Measurements from ENCODE around the gene USP12.
"Not testable (repeated sequence)": the region's sequence is repeated elsewhere in the genome, so short reads cannot be mapped to it uniquely, and the experiment has no call there.

The USP12 gene

DNA sequence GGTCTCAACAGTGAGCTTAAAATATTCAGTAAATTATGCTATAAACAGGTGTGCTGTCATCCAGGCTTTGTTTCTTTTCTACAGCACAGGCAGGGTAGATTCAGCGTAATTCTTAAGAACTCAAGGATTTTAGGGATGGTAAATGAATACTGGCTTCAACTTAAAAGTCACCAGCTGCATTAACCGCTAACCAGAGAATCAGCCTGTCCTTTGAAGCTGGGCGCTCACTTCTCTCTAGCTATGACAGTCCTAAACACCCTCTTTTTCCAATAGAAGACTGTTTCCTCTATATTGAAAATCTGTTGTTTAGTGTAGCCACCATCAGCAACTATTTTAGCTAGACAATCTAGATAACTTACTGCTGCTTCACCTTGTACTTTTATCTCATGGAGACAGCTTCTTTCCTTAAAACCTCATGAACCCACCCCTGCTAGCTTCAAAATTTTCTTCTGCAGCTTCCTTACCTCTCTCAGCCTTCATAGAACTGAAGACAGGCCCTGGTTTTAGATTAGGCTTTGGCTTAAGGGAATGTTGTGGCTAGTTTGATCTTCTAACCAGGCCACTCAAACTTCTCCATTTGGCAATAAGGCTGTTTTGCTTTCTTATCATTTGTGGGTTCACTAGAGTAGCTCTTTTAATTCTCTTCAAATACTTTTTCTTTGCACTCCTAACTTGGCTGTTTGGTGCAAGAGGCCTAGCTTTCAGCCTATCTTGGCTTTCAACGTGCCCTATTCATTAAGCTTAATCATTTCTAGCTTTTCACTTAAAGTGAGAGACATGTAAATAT lies 89.5 kb downstream of the USP12 start:
- TF ChIP-seq CTCF (IDR thresholded peaks at IDR 0.05; ENCODE audit: low read depth, low read length, missing control alignments), result no peak
- DNase-seq (ENCODE audit: low read depth), result no peak

GRCh38 chr13:27080018-27080948 lies 91.3 kb downstream of the USP12 start:
- no peak overlapping the region for H3K4me3 ChIP-seq (ENCODE audit: low read depth, low read length)
- no peak for DNase-seq (ENCODE audit: low read depth)
- TF ChIP-seq CTCF (IDR thresholded peaks at IDR 0.05; ENCODE audit: low read depth, low read length, missing control alignments), result no peak

More for the DNA sequence above, 89.5 kb downstream of the USP12 start:
- no peak overlapping the region for H3K4me3 ChIP-seq (ENCODE audit: low read depth, low read length)

GRCh38 chr13:27079421-27079958 lies 92.1 kb downstream of the USP12 start:
- H3K4me3 ChIP-seq (ENCODE audit: low read depth, low read length), result no peak overlapping the region
- DNase-seq (ENCODE audit: low read depth), result no peak
- no peak for TF ChIP-seq CTCF (IDR thresholded peaks at IDR 0.05; ENCODE audit: low read depth, low read length, missing control alignments)

- DNase-seq (ENCODE audit: low read depth), result no peak
- no peak overlapping the region for H3K4me3 ChIP-seq (ENCODE audit: low read depth, low read length)
- no peak for TF ChIP-seq CTCF (IDR thresholded peaks at IDR 0.05; ENCODE audit: low read depth, low read length, missing control alignments)
Measured at GRCh38 chr13:27077451-27077850, 94.2 kb downstream of the USP12 start.

DNA sequence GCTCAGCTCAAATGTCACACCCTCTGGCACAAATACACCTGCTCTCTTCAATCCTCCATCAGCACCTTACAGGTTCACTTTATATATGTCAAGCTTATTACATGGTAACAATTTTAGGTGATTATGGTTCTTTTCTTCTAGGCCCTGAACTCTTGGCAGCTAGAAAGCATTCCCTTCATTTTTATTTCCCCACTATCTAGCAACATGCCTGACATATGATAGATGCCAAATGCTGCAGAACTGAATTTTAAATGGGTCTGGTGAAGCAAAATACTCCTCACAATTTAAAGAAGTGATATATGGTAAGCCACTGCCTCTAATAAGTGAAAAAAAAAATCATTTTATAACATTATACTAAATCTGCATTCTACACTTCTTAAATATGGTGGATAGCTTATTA lies 95.2 kb downstream of the USP12 start:
- no peak for TF ChIP-seq CTCF (IDR thresholded peaks at IDR 0.05; ENCODE audit: low read depth, low read length, missing control alignments)
- DNase-seq (ENCODE audit: low read depth), result no peak
- H3K4me3 ChIP-seq (ENCODE audit: low read depth, low read length), result no peak overlapping the region

- no peak for TF ChIP-seq CTCF (IDR thresholded peaks at IDR 0.05; ENCODE audit: low read depth, low read length, missing control alignments)
- no peak for DNase-seq (ENCODE audit: low read depth)
- H3K4me3 ChIP-seq (ENCODE audit: low read depth, low read length), result no peak overlapping the region
Measured at GRCh38 chr13:27073186-27073585, 98.4 kb downstream of the USP12 start.

DNA sequence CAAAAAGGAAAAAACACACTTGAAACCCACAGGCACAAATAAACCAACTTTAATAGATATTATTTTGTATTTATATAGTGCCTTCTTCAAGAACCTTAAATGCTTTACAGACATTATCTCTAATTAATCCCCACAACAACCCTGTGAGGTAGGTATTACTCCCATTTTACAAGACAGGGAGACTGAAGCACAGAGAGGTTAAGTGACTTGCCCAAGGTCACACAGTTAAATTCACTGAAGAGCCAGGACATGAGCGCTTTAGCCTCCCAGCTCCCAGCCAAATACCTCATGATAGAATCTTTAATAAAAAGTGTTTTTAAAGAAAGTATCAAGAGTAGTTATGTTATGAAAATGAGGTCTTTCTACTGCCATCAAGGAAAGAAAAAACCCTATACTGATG lies 105.5 kb downstream of the USP12 start:
- not testable (repeated sequence) for H3K4me3 ChIP-seq (ENCODE audit: low read depth, low read length); DNase-seq (ENCODE audit: low read depth)
